GM21825 (cell line): ENCODE results near the gene VSX1.

Experiments
- ATAC-seq: cut with Tn5 transposase; IDR thresholded peaks from one replicate; pipeline ENCODE4 v1.9.1; 2021; ENCODE audit warnings: mild to moderate bottlenecking, moderate library complexity; ENCODE audit not compliant: unreplicated experiment

Gene VSX1

DNA sequence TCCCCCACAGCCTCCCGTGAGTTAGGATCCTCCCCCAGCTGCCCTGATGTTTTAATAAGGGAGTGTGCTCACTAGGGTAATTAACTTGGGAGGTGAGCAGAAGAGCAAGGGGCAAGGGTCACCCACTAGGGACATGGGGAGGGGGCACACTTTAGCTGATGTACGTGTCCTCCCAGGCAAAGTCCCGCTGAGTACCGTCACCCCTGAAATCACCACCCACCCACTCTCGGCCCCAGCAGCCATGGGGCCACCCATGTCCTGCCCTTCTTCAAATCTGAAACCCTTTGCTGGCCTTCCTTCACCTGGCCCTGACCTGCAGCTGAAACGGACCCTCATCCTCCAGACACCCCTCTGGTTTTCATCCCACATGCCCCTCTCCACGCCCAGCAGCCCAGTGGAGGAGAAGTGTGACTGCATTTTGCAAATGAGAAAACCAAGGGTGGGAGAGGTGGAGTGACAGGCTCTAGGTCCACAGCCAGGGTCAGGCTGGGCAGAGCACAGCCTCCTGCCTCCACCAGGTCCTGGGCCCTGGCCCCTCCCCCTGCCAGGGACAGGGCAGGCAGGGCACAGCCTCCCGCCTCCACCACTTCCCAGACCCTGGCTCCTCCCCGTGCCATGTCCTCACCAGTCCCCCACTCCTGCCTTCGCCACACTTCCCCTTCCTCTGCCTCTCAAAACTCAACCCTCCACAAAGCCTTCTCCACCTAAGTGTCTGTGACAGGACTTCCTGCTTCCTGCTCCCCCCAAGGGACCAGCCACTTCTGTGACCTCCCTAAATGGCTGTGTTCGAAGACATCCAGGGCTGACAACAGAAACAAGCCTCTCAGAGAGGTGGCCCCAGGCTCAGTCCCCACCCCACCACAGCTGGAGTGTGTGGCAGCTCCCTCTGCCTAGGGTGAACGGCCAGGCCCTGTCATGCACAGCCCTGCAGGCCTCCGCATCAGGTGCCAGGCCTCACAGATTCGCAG, 39.1 kb downstream of the VSX1 start:
- peak; percentile 97 for ATAC-seq

DNA sequence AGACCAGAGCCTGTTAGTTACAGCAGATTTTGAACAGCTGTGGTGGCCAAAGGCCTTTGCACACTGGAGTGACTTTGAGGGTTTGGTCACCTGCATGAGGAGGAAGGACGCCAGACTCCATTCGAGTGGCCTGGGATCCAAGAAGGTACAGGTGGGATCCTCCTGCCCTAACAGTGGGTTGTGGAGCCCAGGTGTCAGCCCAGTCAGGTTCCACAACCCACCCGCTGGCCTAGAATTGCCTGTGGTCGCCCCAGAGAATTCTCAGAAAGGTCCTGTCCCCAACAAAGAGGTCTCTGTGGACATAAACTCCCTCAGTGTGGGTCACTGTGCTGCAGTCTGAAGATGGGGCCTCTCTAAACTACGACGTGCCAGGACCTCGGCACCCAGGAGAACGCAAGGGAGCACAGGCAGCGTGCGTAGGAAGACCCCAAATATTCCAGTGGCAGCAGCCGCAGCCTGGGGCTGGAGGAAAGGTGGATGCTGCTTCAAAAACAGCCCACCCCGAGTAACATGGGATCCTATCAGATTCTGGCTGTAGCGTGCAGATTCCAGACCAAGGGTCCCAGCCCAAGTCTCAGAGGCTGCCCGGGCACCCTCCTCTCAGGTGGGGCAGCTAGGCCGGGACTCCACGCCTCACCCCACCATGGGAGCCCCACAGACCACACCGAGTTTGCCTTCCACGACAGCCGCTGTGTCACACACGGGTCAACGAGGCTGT, 40.0 kb downstream of the VSX1 start:
- no peak for ATAC-seq

DNA sequence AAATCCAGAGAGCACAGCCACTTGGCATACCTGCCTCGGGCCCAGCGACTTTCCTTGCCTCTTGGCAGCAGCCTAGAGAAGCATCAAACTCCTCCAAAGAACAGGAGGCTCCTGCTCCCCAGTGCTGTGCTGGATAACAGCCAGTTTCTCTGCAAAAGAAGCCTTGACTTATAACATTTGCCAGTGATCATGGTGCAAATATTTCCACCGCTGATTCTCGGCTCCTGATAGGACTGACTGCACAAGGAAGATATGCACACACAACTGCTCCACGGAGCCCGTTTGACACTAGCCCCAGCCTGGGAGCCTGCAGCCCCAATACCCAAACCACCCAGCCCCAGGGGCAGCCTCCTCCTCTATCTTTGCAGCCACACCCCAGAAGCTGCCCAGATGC, 41.5 kb downstream of the VSX1 start:
- ATAC-seq = no peak

GRCh38 chr20:25039697-25040437, 42.1 kb downstream of the VSX1 start:
- no peak for ATAC-seq

DNA sequence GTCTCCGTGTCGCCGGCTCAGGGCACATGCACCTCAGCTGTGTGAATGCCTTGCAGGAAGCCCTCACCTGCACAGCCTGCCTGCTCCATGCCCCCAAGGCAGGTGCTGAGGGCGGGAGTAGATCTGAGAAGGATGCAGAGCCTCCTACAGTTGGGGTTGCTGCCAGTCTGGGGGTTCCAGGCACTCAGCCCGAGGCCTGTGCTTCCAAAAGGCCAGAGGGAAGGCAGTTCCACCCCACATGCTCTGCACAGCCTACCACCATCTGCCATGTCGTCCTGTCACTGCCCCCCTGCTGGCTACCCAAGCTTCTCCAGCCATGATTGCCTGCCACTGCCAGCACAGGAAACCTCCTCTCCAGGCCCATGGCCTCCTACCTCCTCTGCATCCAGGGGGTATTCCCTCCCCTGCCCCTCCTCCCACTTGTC, 43.3 kb downstream of the VSX1 start:
- ATAC-seq = no peak

DNA sequence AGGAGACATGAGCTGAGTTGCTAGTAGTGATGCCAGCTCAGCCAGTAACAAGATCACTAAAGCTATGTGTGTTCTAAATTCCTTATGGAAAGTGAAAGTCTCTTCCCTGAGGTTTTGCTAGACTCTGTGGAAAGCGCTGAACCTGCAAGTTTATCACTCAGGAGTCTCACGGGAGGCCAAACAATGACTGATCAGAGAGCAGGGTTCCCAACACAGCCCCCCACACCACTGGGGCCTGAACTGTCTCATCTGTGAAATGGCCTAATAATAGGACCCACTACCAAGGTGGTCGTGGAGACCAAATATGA, 43.9 kb downstream of the VSX1 start:
- ATAC-seq = no peak

GRCh38 chr20:25037288-25038102, 44.4 kb downstream of the VSX1 start:
- no peak for ATAC-seq

DNA sequence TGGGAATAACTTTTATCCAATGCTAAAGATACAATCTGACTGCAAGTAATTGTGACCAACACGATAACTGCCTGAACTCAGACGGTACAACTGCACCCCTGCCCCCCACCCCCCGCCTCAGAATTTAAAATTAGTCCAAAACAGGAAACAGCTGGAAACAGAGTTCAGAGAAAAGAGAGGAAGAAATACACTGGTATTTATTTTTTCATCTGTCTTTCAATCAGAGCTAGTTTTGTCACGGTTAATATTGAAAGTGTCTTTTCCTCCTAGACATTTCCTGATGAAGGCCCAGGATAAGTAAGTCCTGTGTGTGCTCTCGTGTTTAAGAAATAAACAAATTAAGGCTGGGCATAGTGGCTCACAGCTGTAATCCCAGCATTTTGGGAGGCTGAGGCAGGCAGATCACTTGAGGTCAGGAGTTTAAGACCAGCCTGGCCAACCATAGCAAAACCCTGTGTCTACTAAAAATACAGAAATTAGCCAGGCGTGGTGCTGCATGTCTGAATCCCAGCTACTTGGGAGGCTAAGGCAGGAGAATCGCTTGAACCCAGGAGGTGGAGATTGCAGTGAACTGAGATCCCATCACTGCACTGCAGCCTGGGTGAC, 45.5 kb downstream of the VSX1 start:
- ATAC-seq = no peak

GRCh38 chr20:25035921-25036320, 46.0 kb downstream of the VSX1 start:
- no peak for ATAC-seq

GRCh38 chr20:25033924-25034300, 48.0 kb downstream of the VSX1 start:
- ATAC-seq = no peak

DNA sequence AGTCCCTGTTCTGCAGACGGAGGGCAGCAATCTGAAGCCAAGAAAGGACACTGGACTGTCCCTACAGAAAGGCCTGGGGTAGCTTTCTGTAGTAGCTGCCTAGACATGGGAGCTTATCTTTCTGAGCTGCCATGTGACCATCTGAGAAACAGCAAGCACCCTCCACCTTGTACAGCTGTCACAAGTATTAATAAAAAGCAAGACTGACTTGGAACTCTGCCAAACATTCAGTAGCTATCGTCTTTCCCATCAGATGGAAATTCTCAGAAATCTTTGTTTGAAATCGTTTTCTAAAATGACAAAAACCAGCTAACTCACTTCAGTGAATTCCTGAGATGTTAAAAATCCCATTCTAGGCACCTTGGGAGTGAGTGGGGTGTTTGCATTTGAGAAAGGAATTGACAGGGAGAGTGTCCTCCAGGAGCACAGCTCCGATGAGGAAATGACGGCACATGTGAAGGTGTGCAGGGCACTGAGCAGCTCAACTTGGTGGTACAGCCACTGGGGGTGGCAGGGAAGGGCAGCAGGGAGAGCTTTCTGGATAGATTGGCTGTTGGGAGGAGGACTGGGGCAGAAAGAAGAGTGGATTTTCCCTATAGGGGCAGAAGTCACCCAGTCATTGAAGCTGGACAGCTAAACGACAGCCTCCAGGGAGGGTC, 48.5 kb downstream of the VSX1 start:
- no peak for ATAC-seq

DNA sequence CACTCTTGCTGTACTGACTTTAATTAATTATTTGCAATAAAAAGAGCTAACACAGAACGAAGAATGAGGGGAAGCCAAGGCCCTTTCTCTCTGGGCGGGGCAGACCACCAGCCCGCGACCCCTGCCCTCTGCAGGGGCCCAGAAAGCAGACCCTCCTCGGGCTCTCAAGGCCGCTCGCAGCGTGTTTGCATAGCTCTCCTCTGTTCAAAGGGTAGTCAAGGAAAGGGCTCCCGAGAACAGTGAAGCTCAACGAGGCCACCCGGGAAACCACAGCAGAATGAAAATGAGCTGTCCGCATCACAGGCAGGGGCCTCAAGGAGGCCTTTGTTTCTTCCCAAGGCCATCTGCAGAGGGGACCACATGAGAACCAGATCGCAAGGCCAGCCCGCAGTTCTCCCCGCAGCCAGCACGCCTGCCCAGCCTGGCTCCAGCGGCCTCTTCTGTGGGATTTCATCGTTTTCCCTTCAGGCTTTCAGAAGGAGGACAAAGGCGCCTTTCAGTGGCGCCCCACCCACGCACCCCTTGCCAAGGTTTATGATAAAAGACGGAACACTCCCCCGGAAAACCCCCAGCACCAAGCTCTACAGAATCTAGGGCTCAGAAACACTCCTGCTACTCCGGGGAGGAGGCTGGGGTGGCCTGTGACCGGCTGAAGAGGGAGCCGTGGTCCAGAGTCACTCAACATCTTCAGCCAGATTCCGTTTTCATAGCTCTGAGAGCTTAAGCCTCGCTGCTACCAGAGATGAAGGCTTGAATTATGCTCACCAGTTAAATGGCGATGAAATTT, 49.3 kb downstream of the VSX1 start:
- no peak for ATAC-seq

DNA sequence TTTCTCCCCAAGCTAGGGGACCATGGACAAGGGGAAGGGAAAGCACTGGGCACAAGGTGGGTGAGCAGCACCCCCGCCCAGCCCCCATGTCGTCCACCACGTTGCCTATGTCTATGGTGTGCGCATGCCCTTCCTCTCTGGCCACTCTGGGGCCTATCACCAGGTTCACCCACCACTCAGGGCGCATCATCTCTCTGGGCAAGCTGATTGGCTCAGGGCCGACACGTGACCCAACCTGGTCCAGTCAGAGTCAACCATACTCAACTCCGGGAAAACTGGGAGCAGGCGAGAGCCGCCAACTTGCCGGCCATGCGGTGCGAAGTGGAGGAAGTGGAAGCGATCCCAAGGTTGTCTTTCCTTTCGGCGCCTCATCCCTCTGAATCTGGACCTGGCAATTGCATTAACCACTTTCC, 49.9 kb downstream of the VSX1 start:
- ATAC-seq = no peak

DNA sequence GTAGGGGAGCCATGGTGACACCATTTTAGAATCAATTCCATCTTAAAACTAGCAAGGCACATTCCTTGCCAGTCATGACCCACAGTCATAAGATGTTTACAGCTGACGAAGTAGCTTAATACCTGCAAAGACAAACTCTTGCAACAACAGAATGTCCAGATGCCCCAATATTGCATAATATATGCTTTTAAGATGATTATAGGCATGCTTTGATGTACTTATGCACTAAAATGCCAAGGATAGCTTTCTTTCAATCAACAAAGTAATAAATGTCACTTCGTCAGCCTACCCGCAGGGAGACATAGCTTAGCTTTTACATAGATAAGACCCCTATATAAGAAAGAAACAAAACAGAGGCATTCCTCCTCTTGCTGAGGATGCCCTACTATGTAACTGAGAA, 50.7 kb downstream of the VSX1 start:
- no peak for ATAC-seq

DNA sequence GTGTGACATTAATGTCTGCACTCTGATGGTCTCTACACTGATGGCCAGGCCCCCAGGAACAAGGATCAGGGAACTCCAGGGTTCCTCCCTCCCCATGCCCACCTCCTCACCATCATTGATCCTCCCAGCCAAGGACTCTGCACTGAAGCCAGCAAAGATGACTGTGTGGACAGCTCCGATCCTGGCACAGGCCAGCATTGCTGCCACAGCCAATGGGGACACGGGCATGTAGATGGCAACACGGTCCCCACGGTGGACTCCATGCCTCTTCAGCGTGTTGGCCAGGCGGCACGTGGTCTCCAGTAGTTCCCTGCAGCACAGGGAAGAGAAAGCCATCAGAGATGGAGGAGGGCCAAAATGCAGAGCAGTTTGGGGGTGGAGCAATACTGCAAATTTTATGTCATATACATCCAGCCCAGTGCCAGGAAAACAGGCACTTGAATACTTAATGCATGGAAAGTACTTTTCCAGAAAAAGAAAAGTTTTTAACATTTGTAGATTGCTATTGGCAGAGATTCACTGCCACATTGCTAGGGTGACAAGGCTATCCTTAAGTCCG, 51.2 kb downstream of the VSX1 start:
- no peak for ATAC-seq

GRCh38 chr20:25030007-25030648, 51.8 kb downstream of the VSX1 start:
- no peak for ATAC-seq

DNA sequence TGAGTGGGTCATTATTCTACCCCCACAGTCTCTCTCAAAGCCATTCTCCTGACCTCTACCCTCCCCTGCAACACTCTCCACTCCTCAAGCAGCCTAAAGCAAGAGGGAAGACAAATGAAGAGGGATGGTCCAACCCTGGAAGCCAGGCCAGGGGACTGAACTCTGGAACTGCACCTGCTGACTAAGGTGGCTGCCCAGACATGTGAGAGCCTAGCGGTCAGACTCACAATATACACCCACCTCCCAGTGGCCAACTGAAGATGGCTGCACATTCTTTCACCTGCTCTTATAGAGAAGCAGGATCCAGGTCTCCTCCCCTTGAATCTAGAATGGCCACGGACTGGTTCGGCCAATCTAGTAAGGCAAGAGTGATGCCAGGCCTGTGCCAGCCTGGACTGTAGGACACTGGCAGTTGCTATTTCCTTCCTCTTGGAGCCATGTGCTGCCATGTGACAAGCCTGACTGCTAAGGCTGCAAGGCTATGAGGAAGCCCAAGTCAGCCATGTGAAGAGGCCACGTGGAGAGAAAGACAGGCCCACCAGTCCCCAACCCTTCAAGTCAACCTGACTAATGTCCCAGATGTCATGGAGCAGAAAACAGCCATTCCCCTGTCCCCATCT, 55.8 kb downstream of the VSX1 start:
- ATAC-seq = no peak
